NCI-H2196 (cell line): ENCODE results near the gene ITGA8.

Experiments used
- DNase-seq: peaks from one replicate; lab custom pipeline; 2025; ENCODE audit not compliant: unreplicated experiment; lab: John Stamatoyannopoulos, UW

ITGA8 gene

GRCh38 chr10:15472431-15473395, 247.0 kb downstream of the ITGA8 start:
- DNase-seq = no peak

- no peak for DNase-seq
Measured at GRCh38 chr10:15472008-15472407, 247.7 kb downstream of the ITGA8 start.

GRCh38 chr10:15469111-15469510, 250.6 kb downstream of the ITGA8 start:
- DNase-seq = no peak

- no peak for DNase-seq
Measured at GRCh38 chr10:15464381-15464780, 255.3 kb downstream of the ITGA8 start.
